WTC11 (cell line): ENCODE data around the gene OMD. TPM values are rescaled to one million over a fixed set of nuclear protein-coding genes. Genes with fewer than 3 reads are reported as not detected.

Experiments
- ATAC-seq: fragments of 200-7000 bp; cut with Tn5 transposase; 2 replicates; pipeline ENCODE4 v1.10.0; 2021; ENCODE audit warnings: mild to moderate bottlenecking, moderate library complexity
- CTCF ChIA-PET: fragments of 300-600 bp; sonication (Branson Sonifier 250); formaldehyde crosslinking; loops from one replicate; lab custom pipeline; 2021; ENCODE audit warnings: antibody characterized with exemption; lab: Charles Lee
- POLR2A ChIA-PET: fragments of 350-600 bp; sonication (Branson Sonifier 250); formaldehyde crosslinking; loops from one replicate; lab custom pipeline; 2021; ENCODE audit warnings: antibody characterized with exemption; lab: Charles Lee
- DNase-seq: peaks from one replicate; pipeline ENCODE4 v3.0.0; 2021; ENCODE audit warnings: low spot score
- H3K27ac Mint-ChIP-seq: 2 replicates; pipeline ENCODE4 v1.8.0; 2021; ENCODE audit warnings: mixed read lengths
- H3K27me3 Mint-ChIP-seq: 2 replicates; pipeline ENCODE4 v1.8.0; 2021; ENCODE audit warnings: low read depth, mild to moderate bottlenecking, moderate library complexity, mixed read lengths
- H3K36me3 Mint-ChIP-seq: 2 replicates; pipeline ENCODE4 v1.8.0; 2021; ENCODE audit warnings: mixed read lengths
- H3K4me1 Mint-ChIP-seq: 2 replicates; pipeline ENCODE4 v1.8.0; 2022; ENCODE audit warnings: mixed read lengths
- H3K4me3 Mint-ChIP-seq: 2 replicates; pipeline ENCODE4 v1.8.0; 2021; ENCODE audit warnings: mild to moderate bottlenecking, moderate library complexity, mixed read lengths
- H3K9me3 Mint-ChIP-seq: 2 replicates; pipeline ENCODE4 v1.8.0; 2021; ENCODE audit warnings: mixed read lengths
- CREM ChIP-seq: sonication (generic); formaldehyde crosslinking; IDR thresholded peaks from 2 replicates; pipeline ENCODE4 v1.8.1; 2022; ENCODE audit warnings: mild to moderate bottlenecking, missing genetic modification reagents, moderate library complexity
- ELF4 ChIP-seq: sonication (generic); formaldehyde crosslinking; IDR thresholded peaks from 2 replicates; pipeline ENCODE4 v1.8.1; 2022; ENCODE audit warnings: low read depth, mild to moderate bottlenecking, moderate library complexity, missing genetic modification reagents
- FOXJ3 ChIP-seq: sonication (generic); formaldehyde crosslinking; IDR thresholded peaks from 2 replicates; pipeline ENCODE4 v1.9.0; 2021; ENCODE audit warnings: missing genetic modification reagents, mild to moderate bottlenecking, borderline replicate concordance
- FOXK1 ChIP-seq: sonication (generic); formaldehyde crosslinking; IDR thresholded peaks from 2 replicates; pipeline ENCODE4 v1.8.0; 2022; ENCODE audit warnings: mild to moderate bottlenecking, moderate library complexity, missing genetic modification reagents
- GRHL2 ChIP-seq: fragments of 250-450 bp; sonication (Bioruptor Pico); IDR thresholded peaks from 2 replicates; pipeline ENCODE4 v1.8.0; 2022; ENCODE audit warnings: mild to moderate bottlenecking, moderate library complexity; ENCODE audit not compliant: insufficient replicate concordance, severe bottlenecking
- GTF2I ChIP-seq: fragments of 250-450 bp; sonication (Bioruptor Pico); conservative IDR thresholded peaks from 2 replicates; pipeline ENCODE4 v1.4.0; 2021; ENCODE audit warnings: mild to moderate bottlenecking
- JAZF1 ChIP-seq: fragments of 250-450 bp; sonication (Bioruptor Pico); IDR thresholded peaks from 2 replicates; pipeline ENCODE4 v1.9.0; 2021; ENCODE audit warnings: moderate library complexity, mild to moderate bottlenecking, inconsistent platforms
- KAT7 ChIP-seq: sonication (generic); formaldehyde crosslinking; IDR thresholded peaks from 2 replicates; pipeline ENCODE4 v1.8.1; 2023; ENCODE audit warnings: missing genetic modification reagents, mild to moderate bottlenecking, borderline replicate concordance
- MYBL2 ChIP-seq: sonication (generic); formaldehyde crosslinking; IDR thresholded peaks from 2 replicates; pipeline ENCODE4 v1.8.1; 2023; ENCODE audit warnings: mild to moderate bottlenecking, moderate library complexity, missing genetic modification reagents
- NFATC4 ChIP-seq: fragments of 250-450 bp; sonication (Bioruptor Pico); IDR thresholded peaks from 2 replicates; pipeline ENCODE4 v1.9.0; 2021; ENCODE audit warnings: mild to moderate bottlenecking
- PRRX2 ChIP-seq: fragments of 250-450 bp; sonication (Bioruptor Pico); IDR thresholded peaks from 2 replicates; pipeline ENCODE4 v1.8.0; 2021; ENCODE audit warnings: mild to moderate bottlenecking
- SOX15 ChIP-seq: fragments of 250-450 bp; sonication (Bioruptor Pico); IDR thresholded peaks from 2 replicates; pipeline ENCODE4 v1.9.0; 2021; ENCODE audit warnings: mild to moderate bottlenecking
- SP1 ChIP-seq: sonication (generic); formaldehyde crosslinking; conservative IDR thresholded peaks from 2 replicates; pipeline ENCODE4 v1.8.1; 2022; ENCODE audit warnings: missing genetic modification reagents
- TEAD1 ChIP-seq: sonication (generic); formaldehyde crosslinking; IDR thresholded peaks from 2 replicates; pipeline ENCODE4 v1.8.0; 2022; ENCODE audit warnings: mild to moderate bottlenecking, missing genetic modification reagents
- ZNF232 ChIP-seq: sonication (generic); formaldehyde crosslinking; IDR thresholded peaks from 2 replicates; pipeline ENCODE4 v1.8.0; 2022; ENCODE audit warnings: mild to moderate bottlenecking, missing genetic modification reagents
- ZNF423 ChIP-seq: fragments of 250-450 bp; sonication (Bioruptor Pico); IDR thresholded peaks from 2 replicates; pipeline ENCODE4 v2.1.2; 2022; ENCODE audit warnings: mild to moderate bottlenecking, moderate library complexity
- total RNA-seq: library from RNA; stranded (reverse); gene quantifications from 3 replicates; pipeline ENCODE4 v1.2.3, GENCODE V29; 2021
- TF ChIP-seq, protein P1 (sequence below): sonication (generic); formaldehyde crosslinking; IDR thresholded peaks from 2 replicates; pipeline ENCODE4 v1.8.1; 2023; ENCODE audit warnings: mild to moderate bottlenecking, missing genetic modification reagents, moderate library complexity
- TF ChIP-seq, protein P2 (sequence below): sonication (generic); formaldehyde crosslinking; conservative IDR thresholded peaks from 2 replicates; pipeline ENCODE4 v1.8.1; 2022; ENCODE audit warnings: mild to moderate bottlenecking, missing genetic modification reagents
- TF ChIP-seq, protein P3 (sequence below): sonication (generic); formaldehyde crosslinking; conservative IDR thresholded peaks from 2 replicates; pipeline ENCODE4 v1.8.1; 2023; ENCODE audit warnings: mild to moderate bottlenecking, low read depth, missing genetic modification reagents, moderate library complexity
- TF ChIP-seq, protein P4 (sequence below): sonication (generic); formaldehyde crosslinking; IDR thresholded peaks from 2 replicates; pipeline ENCODE4 v1.8.0; 2023; ENCODE audit warnings: missing genetic modification reagents
- TF ChIP-seq, protein P5 (sequence below): sonication (generic); formaldehyde crosslinking; IDR thresholded peaks from 2 replicates; pipeline ENCODE4 v1.8.1; 2022; ENCODE audit warnings: missing genetic modification reagents, borderline replicate concordance
- TF ChIP-seq, protein P6 (sequence below): sonication (generic); formaldehyde crosslinking; IDR thresholded peaks from 2 replicates; pipeline ENCODE4 v1.8.0; 2022; ENCODE audit warnings: missing genetic modification reagents
- TF ChIP-seq, protein P7 (sequence below): fragments of 250-450 bp; sonication (Bioruptor Pico); IDR thresholded peaks from 2 replicates; pipeline ENCODE4 v1.9.0; 2021; ENCODE audit warnings: moderate library complexity, mild to moderate bottlenecking, inconsistent platforms, borderline replicate concordance

The OMD gene
- total RNA-seq, 1 experiment from 2014 or later: not detected

DNA sequence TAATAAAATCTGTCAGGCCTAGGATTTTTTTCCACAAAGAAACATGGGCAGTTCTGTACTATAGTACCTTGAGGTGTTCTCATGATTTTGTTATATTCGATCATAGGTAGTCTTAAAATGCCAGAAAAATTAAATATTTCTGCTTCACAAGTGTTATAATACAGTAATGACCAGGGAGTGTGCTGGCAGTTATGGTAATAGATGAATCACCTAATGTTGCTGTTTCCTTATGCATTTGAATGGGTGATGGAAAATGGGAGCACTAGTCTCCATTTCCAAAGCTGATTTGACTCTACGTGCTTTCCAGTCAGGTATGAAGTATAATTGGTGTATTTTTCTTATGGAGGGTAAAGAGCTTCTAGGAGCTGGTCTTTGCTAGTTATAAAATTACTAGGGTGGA lies 43.7 kb downstream of the OMD start:
- Mint-ChIP-seq H3K36me3 (no peaks in the 10 kb centered on the region), H3K27ac (no peak overlapping the region), H3K27me3 (no peaks in the 10 kb centered on the region), H3K4me3 (no peak overlapping the region), H3K4me1 (peaks cover 46% of the 10 kb centered on the region), H3K9me3 (no peaks in the 10 kb centered on the region)
- DNase-seq: no peak
- ChIA-PET CTCF (no interaction called here), POLR2A (no interaction called here)
- TF ChIP-seq FOXJ3 (CRISPR knock-in tag): no peak
- TF ChIP-seq, protein P1, sequence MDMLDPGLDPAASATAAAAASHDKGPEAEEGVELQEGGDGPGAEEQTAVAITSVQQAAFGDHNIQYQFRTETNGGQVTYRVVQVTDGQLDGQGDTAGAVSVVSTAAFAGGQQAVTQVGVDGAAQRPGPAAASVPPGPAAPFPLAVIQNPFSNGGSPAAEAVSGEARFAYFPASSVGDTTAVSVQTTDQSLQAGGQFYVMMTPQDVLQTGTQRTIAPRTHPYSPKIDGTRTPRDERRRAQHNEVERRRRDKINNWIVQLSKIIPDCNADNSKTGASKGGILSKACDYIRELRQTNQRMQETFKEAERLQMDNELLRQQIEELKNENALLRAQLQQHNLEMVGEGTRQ (CRISPR knock-in tag): no peak
- TF ChIP-seq ZNF423 (CRISPR knock-in tag): no peak
- no peak for TF ChIP-seq JAZF1 (CRISPR knock-in tag)
- TF ChIP-seq TEAD1 (CRISPR knock-in tag): no peak
- no peak for TF ChIP-seq KAT7 (CRISPR knock-in tag)
- no peak for TF ChIP-seq GRHL2 (CRISPR knock-in tag)
- no peak for TF ChIP-seq PRRX2 (CRISPR knock-in tag)
- TF ChIP-seq GTF2I (CRISPR knock-in tag): no peak
- ATAC-seq: no peak

DNA sequence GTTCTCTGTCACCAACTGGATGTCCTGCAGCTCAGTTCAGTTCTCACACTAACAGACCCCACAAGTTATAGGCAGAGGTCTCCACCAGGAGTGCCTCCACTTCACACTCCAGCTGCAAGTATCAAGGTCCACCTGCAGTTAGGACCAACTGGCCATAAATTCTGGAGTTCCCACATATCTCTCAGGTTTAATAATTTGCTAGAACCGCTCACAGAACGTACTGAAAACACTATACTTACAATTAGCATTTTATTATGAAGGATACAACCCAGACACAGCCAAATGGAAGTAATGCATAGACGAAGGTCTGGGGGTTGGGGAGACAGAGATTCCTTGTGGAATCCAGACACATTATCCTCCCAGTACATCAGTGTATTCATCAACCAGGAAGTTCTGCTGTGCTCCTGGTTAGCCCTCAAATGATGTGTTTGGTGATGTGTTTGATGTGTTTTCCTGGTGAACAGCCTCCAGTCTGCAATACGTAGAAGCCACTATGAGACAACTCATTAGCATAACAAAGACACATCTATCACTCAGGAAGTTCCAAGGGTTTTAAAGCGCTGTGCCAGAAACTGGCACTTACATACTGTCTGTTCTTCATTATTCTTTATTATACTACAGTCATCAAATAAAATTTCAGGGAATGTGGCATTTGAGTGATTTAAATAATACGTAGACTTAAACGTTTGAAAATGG lies 45.3 kb downstream of the OMD start:
- no peak for DNase-seq
- ChIA-PET CTCF (no interaction called here), POLR2A (no interaction called here)
- H3K27ac Mint-ChIP-seq: peak overlapping the region; percentile 84
- 0 out of 2 replicates have a peak overlapping the region, but pooled peaks have one; percentile 30 for H3K4me3 Mint-ChIP-seq
- H3K9me3 Mint-ChIP-seq: 0 out of 2 replicates have a peak, but pooled peaks cover 7% of the 10 kb centered on the region
- TF ChIP-seq CREM (CRISPR knock-in tag) (no peak), GRHL2 (CRISPR knock-in tag) (no peak), SOX15 (CRISPR knock-in tag) (no peak), NFATC4 (CRISPR knock-in tag) (no peak), FOXK1 (no peak), ZNF232 (CRISPR knock-in tag) (no peak), MYBL2 (no peak), ELF4 (no peak), SP1 (CRISPR knock-in tag) (no peak), KAT7 (CRISPR knock-in tag) (no peak)
- TF ChIP-seq, protein P2, sequence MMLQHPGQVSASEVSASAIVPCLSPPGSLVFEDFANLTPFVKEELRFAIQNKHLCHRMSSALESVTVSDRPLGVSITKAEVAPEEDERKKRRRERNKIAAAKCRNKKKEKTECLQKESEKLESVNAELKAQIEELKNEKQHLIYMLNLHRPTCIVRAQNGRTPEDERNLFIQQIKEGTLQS (CRISPR knock-in tag): no peak
- TF ChIP-seq, protein P3, sequence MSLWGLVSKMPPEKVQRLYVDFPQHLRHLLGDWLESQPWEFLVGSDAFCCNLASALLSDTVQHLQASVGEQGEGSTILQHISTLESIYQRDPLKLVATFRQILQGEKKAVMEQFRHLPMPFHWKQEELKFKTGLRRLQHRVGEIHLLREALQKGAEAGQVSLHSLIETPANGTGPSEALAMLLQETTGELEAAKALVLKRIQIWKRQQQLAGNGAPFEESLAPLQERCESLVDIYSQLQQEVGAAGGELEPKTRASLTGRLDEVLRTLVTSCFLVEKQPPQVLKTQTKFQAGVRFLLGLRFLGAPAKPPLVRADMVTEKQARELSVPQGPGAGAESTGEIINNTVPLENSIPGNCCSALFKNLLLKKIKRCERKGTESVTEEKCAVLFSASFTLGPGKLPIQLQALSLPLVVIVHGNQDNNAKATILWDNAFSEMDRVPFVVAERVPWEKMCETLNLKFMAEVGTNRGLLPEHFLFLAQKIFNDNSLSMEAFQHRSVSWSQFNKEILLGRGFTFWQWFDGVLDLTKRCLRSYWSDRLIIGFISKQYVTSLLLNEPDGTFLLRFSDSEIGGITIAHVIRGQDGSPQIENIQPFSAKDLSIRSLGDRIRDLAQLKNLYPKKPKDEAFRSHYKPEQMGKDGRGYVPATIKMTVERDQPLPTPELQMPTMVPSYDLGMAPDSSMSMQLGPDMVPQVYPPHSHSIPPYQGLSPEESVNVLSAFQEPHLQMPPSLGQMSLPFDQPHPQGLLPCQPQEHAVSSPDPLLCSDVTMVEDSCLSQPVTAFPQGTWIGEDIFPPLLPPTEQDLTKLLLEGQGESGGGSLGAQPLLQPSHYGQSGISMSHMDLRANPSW (CRISPR knock-in tag): no peak
- TF ChIP-seq, protein P4, sequence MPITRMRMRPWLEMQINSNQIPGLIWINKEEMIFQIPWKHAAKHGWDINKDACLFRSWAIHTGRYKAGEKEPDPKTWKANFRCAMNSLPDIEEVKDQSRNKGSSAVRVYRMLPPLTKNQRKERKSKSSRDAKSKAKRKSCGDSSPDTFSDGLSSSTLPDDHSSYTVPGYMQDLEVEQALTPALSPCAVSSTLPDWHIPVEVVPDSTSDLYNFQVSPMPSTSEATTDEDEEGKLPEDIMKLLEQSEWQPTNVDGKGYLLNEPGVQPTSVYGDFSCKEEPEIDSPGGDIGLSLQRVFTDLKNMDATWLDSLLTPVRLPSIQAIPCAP (CRISPR knock-in tag): no peak
- TF ChIP-seq, protein P5, sequence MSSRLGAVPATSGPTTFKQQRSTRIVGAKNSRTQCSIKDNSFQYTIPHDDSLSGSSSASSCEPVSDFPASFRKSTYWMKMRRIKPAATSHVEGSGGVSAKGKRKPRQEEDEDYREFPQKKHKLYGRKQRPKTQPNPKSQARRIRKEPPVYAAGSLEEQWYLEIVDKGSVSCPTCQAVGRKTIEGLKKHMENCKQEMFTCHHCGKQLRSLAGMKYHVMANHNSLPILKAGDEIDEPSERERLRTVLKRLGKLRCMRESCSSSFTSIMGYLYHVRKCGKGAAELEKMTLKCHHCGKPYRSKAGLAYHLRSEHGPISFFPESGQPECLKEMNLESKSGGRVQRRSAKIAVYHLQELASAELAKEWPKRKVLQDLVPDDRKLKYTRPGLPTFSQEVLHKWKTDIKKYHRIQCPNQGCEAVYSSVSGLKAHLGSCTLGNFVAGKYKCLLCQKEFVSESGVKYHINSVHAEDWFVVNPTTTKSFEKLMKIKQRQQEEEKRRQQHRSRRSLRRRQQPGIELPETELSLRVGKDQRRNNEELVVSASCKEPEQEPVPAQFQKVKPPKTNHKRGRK (CRISPR knock-in tag): no peak
- TF ChIP-seq, protein P6, sequence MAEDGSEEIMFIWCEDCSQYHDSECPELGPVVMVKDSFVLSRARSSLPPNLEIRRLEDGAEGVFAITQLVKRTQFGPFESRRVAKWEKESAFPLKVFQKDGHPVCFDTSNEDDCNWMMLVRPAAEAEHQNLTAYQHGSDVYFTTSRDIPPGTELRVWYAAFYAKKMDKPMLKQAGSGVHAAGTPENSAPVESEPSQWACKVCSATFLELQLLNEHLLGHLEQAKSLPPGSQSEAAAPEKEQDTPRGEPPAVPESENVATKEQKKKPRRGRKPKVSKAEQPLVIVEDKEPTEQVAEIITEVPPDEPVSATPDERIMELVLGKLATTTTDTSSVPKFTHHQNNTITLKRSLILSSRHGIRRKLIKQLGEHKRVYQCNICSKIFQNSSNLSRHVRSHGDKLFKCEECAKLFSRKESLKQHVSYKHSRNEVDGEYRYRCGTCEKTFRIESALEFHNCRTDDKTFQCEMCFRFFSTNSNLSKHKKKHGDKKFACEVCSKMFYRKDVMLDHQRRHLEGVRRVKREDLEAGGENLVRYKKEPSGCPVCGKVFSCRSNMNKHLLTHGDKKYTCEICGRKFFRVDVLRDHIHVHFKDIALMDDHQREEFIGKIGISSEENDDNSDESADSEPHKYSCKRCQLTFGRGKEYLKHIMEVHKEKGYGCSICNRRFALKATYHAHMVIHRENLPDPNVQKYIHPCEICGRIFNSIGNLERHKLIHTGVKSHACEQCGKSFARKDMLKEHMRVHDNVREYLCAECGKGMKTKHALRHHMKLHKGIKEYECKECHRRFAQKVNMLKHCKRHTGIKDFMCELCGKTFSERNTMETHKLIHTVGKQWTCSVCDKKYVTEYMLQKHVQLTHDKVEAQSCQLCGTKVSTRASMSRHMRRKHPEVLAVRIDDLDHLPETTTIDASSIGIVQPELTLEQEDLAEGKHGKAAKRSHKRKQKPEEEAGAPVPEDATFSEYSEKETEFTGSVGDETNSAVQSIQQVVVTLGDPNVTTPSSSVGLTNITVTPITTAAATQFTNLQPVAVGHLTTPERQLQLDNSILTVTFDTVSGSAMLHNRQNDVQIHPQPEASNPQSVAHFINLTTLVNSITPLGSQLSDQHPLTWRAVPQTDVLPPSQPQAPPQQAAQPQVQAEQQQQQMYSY (CRISPR knock-in tag): no peak
- TF ChIP-seq, protein P7, sequence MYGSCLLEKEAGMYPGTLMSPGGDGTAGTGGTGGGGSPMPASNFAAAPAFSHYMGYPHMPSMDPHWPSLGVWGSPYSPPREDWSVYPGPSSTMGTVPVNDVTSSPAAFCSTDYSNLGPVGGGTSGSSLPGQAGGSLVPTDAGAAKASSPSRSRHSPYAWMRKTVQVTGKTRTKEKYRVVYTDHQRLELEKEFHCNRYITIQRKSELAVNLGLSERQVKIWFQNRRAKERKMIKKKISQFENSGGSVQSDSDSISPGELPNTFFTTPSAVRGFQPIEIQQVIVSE (CRISPR knock-in tag): no peak
- no peaks in the 10 kb centered on the region; the same call in 1 of the 2 replicates for H3K36me3 Mint-ChIP-seq
- H3K4me1 Mint-ChIP-seq: peaks cover 46% of the 10 kb centered on the region
- H3K27me3 Mint-ChIP-seq: no peaks in the 10 kb centered on the region
- peak; percentile 68 for ATAC-seq
